Aortic smooth muscle cell (primary cell): ENCODE measurements around the gene SLC37A4. TPM values are rescaled to one million over a fixed set of nuclear protein-coding genes. Genes with fewer than 3 reads are reported as not detected.

ENCODE experiments used
- total RNA-seq: library from RNA; depleted of rRNA; stranded (reverse); fragments of >200 nt; gene quantifications from 2 replicates; pipeline ENCODE4 v1.2.3, GENCODE V29; 2014

Gene SLC37A4
- total RNA-seq = 6.4 and 7.8 TPM in 2 replicates

GRCh38 chr11:119030329-119031047 lies at the start of gene SLC37A4:
Gene SLC37A4, minus strand, starts transcription at chr11:119030877.

GRCh38 chr11:119067371-119068222 lies 36.9 kb upstream of the SLC37A4 start, which contains the start of gene VPS11:
Gene VPS11, plus strand, starts transcription at chr11:119067818. Its CDS starts 6 bp downstream, at chr11:119067824.

GRCh38 chr11:119057000-119057769 lies 26.5 kb upstream of the SLC37A4 start, which contains the start of gene HYOU1:
Gene HYOU1, minus strand, starts transcription at chr11:119057205. Its CDS starts 1,045 bp downstream, at chr11:119056160.

GRCh38 chr11:119018074-119018938 lies 12.4 kb downstream of the SLC37A4 start, which contains the start of the genes RPS25 and TRAPPC4:
Gene RPS25, minus strand, starts transcription at chr11:119018343. Its CDS starts 59 bp downstream, at chr11:119018284.
Gene TRAPPC4, plus strand, starts transcription at chr11:119018766. Its CDS starts 30 bp downstream, at chr11:119018796.

GRCh38 chr11:118997627-118998387 lies 32.9 kb downstream of the SLC37A4 start, which contains the start of gene CENATAC:
Gene CENATAC, plus strand, starts transcription at chr11:118998138. Its CDS starts 60 bp downstream, at chr11:118998198.

Other genes with a start within 250 kb of the SLC37A4 start
- gene DDX6, start 239.7 kb downstream of the SLC37A4 start, total RNA-seq = 106 and 132 TPM in 2 replicates
- gene CXCR5, start 147.0 kb downstream of the SLC37A4 start, total RNA-seq = not detected in 2 replicates
- gene BCL9L, start 105.0 kb downstream of the SLC37A4 start, total RNA-seq = 16.5 and 21.5 TPM in 2 replicates
- not detected in 2 replicates for gene UPK2, start 74.6 kb downstream of the SLC37A4 start, total RNA-seq
- not detected in 2 replicates for gene FOXR1, start 59.1 kb downstream of the SLC37A4 start, total RNA-seq
- 27.9 and 29.2 TPM in 2 replicates for gene CENATAC, start 32.7 kb downstream of the SLC37A4 start, total RNA-seq
- 652 and 653 TPM in 2 replicates for gene RPS25, start 12.5 kb downstream of the SLC37A4 start, total RNA-seq
- 88.4 and 187 TPM in 2 replicates for gene TRAPPC4, start 12.1 kb downstream of the SLC37A4 start, total RNA-seq
- 104 and 167 TPM in 2 replicates for gene HYOU1, start 26.3 kb upstream of the SLC37A4 start, total RNA-seq
- 38.9 and 39.2 TPM in 2 replicates for gene VPS11, start 36.9 kb upstream of the SLC37A4 start, total RNA-seq
- gene HMBS, start 54.0 kb upstream of the SLC37A4 start, total RNA-seq = 3.7 and 5.8 TPM in 2 replicates
- 8.8 and 11.8 TPM in 2 replicates for gene DPAGT1, start 71.0 kb upstream of the SLC37A4 start, total RNA-seq
- 3.3 and 3.7 TPM in 2 replicates for gene C2CD2L, start 76.5 kb upstream of the SLC37A4 start, total RNA-seq
- 12.4 and 12.9 TPM in 2 replicates for gene HINFP, start 90.7 kb upstream of the SLC37A4 start, total RNA-seq
- gene ABCG4, start 118.2 kb upstream of the SLC37A4 start, total RNA-seq = under 0.01 TPM in 1 of 2 replicates, not detected in the other
- gene NLRX1, start 137.8 kb upstream of the SLC37A4 start, total RNA-seq = 13.9 and 16.2 TPM in 2 replicates
- gene NHERF4, start 154.6 kb upstream of the SLC37A4 start, total RNA-seq = not detected in 2 replicates
- 3.4 and 5.0 TPM in 2 replicates for gene CBL, start 175.5 kb upstream of the SLC37A4 start, total RNA-seq